EH (cell line): ENCODE measurements around the gene AAGAB.

Source experiments
- DNase-seq: peaks from one replicate; pipeline ENCODE4 v3.0.0-alpha.2; 2015; ENCODE audit warnings: low read depth

The AAGAB gene

DNA sequence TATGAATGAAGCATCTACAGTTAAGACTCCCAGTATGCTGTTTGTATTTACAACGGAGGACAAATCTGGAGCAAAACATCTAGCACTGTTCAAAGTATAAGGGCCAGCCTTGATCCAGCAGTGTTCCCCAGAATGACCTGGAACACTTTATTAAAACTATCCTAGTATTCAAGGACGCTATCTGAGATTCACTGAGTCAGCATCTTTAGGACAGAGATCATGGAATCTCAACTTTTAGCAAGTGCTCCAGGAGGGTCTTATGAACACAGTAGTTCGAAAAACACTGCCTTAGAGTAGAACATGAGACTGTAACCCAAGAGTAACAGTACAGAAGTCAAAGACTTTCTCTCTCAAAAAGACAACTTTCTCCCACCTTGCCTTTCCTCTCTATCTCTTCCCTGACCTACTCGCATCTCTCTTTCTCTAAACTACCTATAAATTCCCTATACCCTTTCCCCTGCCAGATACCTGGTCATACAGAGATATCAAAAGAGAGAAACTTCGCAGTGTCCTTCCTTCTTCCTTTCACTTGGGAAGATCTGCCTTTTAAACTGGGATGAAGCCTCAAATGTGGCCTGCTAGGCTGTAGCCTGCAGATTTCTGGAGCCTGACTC is 43.8 kb downstream of the AAGAB start:
- no peak for DNase-seq

DNA sequence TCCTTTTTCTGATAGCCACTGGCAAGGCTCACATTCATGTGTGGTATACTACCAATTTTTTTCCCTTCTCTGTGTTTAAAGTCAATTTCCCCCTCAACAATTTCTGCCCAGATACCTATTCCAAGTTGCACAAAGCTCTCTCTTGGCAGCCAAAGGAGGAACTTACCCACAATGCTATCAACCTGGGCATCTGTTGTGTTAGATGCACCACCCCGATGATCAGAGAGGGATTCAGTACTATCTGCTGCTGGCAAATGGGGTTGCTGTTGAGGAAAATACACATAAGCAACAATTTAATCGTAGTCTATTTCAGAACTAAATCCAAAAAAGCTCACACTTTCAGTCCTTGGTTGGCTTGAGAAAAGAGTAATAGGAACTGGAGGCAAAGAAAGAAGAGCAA is 46.1 kb downstream of the AAGAB start:
- no peak for DNase-seq

DNA sequence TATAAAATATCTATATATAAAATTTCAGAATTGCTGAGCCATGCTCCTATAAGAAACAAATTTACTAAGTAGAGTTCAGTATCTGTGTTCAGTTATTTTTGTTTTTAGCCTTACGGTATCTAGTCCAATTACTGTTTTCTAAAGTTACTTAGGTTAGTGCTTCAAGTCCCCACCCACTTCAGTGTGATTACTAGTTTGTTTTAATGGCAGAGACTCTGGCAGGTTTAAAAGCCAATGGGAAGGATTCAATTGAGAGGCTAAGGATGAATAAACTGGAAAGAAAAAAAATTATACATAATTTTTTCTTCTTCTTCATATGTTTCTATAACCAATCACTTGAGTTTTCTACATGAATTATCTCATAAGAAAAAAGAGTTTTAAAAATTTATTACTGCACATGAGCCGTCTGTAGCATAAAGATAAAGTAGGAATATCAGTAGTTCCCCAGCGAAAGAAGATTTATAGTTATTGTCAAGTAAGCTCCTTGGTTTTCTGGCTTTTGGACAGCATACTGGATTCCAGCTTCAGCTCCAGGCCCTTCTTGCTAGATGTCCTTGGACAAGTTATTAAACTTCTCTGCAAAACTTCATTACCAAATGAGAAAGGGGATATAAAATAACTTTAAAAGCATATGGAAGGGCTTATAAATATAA is 46.8 kb downstream of the AAGAB start:
- DNase-seq: no peak

DNA sequence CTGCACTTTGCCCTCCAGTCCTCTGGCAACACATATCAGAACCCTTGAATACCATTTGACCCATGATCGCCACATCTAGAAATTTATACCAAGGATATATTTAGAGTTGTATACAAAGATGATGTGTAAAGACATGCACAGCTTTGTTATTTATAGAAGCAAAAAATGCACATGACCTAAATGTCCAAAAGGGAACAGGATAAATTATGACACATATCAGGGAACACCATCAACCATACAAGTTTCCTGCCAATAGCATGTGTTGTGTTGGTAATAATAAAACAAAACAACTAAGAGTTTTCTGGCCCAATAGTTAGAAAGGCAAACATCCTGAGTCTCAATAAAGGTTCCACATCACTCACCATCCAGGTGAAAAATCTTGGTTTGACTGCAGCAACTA is 51.5 kb downstream of the AAGAB start:
- DNase-seq: no peak

DNA sequence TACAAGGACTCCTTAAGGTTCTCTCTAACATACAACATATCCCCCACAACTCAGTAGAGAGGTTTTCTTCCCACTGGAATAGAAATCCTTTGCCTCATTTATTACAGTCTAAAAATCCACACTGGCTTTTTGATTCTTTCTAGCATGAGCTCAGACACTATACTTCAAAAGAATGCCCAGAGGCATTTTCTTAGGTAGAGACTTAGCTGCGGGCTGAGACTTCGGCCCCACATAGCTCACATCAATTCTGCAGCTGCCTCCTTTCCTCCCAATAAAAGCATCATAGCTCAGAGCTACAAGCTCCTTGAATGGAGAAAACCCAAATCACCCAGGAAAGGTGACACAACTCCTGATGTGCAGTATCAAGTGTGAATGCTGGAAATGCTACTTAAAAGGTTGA is 52.4 kb downstream of the AAGAB start:
- no peak for DNase-seq

DNA sequence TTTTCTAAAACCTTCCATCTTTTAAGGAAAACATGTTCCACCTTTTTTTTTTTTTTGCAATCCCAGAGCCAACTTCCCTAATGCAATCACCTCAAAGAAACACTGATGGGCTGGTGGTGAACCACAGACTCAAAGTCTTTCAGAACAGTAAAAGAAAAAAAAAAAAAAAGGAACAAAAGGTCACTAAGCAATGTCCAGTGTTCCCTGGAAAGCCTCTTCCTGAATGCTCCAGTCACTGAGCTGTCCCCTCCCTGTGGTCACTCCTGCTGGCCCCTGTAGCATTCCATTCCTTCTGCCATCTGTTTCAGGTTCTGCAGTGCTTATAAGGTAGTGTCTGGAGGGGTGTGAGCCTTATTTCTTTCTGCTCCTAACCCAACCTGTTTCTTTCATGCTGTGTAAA is 53.3 kb downstream of the AAGAB start:
- DNase-seq: peak; percentile 52

DNA sequence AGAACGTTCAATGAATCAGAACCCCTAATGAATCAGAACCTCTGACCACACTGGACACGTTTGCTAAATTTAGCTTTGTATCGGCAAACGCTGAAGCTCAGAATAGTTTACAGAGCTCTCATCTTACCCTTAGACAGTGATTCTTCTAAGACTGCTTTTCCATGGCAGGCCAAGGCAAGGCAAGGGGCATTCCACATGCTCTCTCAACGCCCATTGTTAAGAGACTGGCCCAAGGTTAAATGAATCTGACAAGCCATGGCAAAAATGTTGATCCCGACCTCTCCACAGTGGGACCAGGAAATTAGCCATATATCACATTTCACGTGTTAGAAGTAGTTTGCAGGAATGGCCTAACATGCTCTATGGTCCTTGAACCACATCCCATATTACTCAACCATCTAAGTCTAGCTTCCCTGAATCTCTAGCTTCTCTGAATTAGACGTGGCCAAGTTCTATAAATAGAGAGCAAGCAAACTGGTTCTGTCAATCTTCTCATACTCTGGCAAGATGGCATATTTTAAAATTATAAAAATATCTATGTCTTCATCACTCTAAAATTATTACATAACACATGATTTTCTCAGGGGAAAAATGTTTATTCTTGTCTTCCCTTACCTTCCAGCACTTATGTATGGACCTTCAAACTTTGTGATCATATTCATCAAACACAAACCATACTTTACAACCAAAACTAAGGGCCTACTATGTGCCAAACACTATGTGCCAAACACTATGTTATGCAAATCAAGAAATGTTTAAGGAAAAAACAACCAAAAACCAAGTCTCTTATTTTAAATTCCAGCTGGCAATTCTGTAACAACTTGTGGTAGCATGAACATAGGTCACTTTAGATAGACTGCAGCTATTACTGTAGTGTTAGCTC is 54.3 kb downstream of the AAGAB start:
- peak; percentile 60 for DNase-seq

DNA sequence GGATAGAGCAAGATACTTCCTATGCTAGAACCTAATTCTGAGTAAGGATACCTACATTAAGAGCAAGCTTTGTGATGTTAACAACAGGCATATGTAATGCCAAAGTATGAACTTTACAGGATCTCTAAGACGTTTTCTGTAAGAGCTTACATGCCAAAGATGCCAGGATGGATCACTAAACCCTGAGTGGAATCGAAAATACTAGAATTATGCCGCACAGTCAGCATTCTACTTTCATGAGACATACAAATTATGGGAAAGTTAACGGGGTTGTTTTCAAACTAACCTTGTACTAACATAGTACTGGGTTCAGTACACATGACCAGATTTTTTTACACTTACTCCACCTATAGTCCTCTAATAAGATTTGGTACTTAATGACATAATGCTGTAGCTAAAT is 55.1 kb downstream of the AAGAB start:
- peak; percentile 67 for DNase-seq

DNA sequence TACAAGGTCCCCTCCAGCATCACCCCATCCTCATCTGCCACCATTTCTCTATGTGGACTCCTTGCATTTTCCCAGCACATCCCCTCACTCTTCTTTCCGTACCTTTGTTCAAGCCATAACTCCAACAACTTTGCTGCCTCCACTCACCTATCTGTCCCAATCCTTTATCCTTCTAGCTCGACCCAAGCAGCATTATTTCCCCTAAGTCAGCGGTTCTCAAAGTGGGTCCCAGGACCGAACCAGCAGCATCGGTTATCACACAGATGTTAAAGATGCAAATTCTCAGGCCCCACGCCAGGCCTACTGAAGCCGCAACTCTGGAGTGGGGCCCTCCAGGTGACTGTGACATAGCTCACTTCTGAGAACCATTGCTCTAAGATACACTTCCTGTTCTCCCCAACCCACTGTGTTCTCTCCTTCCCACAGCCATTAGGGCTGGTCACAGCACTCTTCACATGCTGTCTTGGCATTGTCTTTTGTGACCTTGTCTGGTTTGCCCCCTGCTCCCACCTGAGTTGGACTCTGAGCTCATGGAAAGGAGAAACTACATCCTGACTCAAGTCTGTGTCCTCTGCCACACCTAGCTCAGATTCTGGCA is 56.2 kb downstream of the AAGAB start:
- DNase-seq: no peak

DNA sequence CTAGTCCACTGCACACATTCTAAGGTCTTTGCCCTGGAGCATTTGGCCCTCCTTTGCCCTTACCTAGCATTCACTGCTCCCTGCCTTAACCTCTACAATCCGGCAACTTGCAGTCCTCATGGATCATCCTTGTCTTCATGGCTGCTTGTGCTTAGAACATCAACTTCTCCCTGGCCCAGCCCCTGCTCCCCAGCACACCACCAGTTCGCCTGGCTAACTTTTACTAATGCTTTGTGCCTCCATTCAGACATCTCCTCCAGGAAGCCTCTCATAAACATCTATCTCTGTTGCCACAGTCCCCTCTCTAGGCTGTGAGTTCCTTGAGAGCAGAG is 57.1 kb downstream of the AAGAB start:
- peak; percentile 31 for DNase-seq

DNA sequence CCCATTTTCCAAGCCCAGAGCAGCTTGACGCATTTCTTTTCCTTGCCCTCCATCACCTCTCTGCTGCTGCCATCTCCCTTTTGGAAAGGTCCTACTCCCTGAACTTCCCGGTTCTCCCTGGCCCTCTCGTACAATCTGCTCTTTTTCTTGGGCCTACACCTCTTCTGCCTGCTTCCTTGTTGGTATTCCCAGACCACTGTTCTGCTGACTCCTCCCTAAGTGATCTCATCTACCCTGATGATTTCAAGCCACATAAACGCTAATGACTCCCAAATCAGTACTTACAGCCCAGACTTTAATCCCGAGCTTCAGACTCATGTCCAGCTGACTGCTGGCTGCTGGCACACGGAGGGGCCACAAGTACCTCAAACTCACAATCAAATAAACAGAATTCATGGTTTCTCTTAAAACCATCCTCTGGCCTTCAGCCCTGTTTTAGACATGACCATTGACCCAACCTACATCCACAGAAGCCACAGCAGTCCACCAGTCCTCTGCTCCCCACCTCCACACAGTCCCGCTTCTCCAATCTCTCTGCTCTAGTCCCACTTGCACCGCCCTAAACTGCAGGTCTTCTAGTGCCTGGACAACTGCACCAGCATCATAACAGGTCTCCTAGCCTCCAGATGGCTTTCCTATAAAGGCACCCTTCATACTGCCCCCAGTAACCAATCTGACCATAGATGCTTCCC is 57.6 kb downstream of the AAGAB start:
- peak; percentile 92 for DNase-seq

DNA sequence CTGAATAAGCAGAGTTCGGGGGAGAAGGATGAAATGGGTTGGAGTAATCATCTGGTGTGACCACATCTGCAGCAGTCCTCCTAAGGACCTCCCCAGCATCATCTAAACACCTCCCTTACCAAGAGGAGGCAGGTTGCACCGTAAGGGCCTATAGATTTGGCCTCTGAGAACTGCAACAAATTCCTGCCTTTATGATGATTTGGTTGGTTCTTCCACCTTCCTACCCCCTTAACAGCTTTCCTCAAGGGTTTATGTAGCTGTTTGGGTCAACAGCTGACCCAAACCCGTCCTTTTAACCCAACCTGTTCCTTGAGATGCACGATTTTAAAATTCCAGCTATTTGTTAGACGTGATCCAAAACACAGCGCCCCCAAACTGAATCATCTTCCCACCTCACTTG is 58.2 kb downstream of the AAGAB start:
- DNase-seq: no peak

DNA sequence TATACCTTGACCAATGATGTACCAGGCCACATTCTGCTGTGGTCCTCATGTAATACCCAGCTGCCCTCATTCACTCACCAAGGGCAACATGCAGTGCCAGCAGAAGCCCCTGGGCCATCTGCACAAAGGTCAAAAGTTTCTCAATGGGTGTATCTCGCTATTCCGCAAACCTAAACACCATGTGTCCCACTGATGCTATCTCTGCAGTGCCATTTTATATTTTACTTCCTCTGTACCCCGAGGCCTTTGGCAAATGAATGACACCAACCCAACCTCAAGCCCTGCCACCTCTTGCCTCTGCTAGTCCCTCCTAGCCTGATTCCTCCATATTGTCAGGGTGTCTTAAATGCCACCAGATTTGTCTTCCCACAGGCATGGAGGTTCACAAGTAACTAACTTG is 59.2 kb downstream of the AAGAB start:
- no peak for DNase-seq

DNA sequence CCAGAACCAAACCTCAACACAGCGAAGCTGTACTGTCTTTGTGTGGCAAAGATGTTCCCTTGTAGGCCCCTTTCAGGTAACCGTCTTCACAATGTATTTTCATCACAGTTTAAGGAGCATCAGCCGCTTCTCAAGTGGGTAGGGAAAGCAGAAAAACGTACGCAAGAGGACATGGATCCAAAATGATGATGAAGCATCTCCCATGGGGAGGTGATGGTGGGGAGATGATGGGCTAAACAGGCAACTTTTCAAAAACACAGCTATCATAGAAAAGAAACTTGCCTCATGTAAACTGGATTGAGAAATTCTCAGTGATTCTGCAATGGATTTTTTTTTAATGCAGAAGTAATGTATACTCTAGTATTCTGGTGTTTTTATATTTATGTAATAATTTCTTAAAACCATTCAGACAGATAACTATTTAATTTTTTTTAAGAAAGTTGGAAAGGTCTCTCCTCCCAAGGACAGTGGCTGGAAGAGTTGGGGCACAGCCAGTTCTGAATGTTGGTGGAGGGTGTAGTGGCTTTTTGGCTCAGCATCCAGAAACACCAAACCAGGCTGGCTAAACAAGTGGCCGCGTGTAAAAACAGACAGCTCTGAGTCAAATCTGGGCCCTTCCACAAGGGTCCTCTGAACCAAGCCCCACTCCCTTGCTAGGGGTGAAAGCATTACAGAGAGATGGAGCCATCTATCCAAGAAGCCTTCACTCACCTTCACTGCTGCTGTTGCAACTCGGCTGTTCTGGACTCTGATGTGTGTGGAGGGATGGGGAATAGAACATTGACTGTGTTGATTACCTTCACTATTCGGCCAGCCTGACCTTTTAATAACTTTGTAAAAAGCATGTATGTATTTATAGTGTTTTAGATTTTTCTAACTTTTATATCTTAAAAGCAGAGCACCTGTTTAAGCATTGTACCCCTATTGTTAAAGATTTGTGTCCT is 60.0 kb downstream of the AAGAB start:
- DNase-seq: no peak

DNA sequence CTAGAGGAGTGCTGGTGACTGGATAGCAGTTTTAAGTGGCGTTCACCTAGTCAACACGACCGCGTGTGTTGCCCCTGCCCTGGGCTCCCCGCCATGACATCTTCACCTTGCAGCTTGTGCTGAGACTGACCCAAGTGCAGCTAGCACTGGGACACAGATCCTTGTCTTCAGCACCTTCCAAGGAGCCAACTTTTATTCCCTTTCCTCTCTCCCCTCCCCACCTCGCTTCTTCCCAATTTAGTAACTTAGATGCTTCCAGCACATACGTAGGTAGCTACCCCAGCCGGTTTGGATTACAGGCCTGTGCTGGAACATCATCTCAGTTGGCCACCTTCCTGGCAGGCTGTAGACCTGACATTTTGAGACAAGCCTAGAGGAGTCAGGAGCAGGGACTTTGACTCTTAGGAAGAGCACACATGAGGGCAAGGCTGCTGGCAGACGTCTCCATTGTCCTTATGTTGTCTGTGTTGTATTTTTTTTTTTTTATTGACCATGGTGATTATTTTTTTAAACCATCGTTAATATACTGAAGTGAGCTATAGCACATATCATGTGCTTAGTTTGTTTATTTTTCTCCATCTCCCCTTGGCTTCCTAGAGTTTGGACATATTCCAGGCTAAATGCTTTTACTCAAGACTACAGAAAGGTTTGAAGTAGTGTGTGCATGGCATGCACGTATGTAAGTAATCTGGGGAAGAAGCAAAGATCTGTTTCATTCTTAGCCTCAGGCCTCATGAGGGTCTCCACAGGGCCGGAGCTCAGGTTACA is 61.1 kb downstream of the AAGAB start:
- peak; percentile 1 for DNase-seq

DNA sequence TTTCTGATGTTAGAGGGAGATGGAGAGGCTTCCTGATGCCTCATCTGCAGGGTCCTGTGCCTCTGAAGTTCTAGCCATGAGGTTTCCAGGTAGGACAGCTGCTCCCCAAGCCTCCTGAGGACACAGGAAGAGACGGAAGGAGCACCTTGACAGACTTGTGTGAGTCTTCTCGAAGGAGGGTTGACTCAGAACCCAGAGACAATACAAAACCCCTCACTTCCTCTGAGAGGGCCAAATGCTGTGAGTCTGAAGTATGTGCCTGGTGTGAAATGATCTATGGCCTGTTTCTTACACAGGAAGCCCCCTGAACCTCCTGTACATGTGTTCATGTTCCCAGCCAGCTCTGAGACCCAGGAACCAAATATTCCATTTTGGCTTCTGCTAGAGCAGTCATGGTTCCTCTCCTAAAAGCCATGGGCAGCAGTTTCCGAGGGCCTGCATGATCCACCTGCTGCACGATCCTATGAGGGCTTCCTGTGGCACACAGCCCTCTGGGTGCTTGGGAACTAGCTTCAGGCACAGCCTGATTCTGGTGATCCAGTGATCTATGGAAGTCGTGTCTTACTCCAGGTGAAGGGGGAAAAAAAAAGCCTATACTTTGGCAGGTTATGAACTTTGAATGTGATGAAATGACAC is 62.2 kb downstream of the AAGAB start:
- peak; percentile 3 for DNase-seq

DNA sequence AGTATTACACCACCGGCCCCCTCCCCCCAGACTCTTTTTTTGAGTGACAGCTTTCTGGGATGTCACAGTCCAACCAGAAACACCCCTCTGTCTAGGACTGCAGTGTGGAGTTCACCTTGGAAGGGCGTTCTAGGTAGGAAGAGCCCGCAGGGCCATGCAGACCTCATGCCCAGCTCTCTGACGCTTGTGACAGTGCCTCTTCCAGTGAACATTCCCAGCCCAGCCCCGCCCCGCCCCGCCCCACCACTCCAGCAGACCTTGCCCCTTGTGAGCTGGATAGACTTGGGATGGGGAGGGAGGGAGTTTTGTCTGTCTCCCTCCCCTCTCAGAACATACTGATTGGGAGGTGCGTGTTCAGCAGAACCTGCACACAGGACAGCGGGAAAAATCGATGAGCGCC is 63.6 kb downstream of the AAGAB start:
- peak; percentile 0 for DNase-seq

DNA sequence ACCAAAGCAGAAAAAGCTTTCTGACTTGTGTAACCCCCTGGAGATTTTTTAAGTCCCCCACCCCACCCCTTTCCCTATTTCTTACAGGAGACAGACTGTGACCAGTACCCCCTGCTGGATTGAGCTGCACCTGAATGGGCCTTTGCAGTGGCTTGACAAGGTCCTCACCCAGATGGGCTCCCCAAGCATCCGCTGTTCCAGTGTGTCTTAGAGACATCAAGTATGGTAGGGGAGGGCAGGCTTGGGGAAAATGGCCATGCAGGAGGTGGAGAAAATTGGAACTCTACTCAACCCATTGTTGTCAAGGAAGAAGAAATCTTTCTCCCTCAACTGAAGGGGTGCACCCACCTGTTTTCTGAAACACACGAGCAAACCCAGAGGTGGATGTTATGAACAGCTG is 64.1 kb downstream of the AAGAB start:
- DNase-seq: no peak

DNA sequence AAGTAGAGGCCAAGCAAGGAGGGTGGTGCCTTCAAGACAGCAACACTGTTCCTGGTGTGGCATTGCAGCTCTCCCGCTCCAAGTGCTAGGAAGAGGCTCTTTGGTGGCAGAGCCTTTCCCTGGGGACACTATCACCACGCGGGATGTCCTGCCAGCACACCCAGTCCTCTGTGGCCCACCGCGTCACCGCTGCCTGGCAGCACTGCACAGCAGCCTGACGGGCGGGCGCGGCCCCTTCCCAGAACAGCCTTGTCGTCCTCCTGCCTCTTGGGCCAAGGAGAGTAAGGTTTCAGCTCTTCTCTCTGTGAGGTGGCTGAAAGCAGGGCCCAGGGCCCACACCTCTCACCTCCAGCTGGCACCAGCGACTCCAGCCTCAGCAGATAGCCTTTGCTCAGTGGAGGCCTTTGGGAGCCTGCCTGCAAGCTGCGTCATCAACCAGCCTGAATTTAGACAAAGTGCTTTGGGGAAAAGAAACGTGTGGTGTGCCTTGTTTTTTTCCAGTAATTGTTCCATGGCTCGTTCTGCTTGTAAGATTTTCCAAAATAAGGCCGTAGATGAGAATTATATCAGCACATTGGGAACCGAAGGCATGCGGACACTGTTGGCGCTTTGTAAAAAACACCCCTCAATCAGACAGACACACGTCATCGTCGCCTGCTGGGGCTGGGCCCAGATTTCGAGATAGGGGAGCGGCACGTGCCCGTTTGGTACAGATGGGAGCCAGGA is 65.0 kb downstream of the AAGAB start:
- DNase-seq: no peak
